NB4 (cell line): ENCODE results near the gene HK3.

ENCODE experiments used
- DNase-seq: peaks from one replicate; pipeline ENCODE4 v3.0.0; 2010; ENCODE audit warnings: low read depth
- H3K4me3 ChIP-seq: one replicate; pipeline ENCODE4 v1.5.1; 2011; ENCODE audit warnings: mild to moderate bottlenecking, low read depth, low read length, moderate library complexity
- CTCF ChIP-seq: IDR thresholded peaks from one replicate; pipeline ENCODE4 v1.5.1; 2012; ENCODE audit warnings: low read depth, low read length
- MAX ChIP-seq: IDR thresholded peaks from 2 replicates; pipeline ENCODE4 v1.6.1; 2011; ENCODE audit warnings: low read depth, low read length
- MYC ChIP-seq: IDR thresholded peaks from 2 replicates; pipeline ENCODE4 v1.6.1; 2011; ENCODE audit warnings: low read depth, low read length
- POLR2A ChIP-seq: IDR thresholded peaks from 2 replicates; pipeline ENCODE4 v1.6.1; 2011; ENCODE audit warnings: mild to moderate bottlenecking; ENCODE audit not compliant: insufficient read length; ENCODE audit errors: extremely low read depth

The HK3 gene

GRCh38 chr5:176869501-176870109 lies 29.5 kb downstream of the HK3 start:
- H3K4me3 ChIP-seq = no peak overlapping the region
- no peak for DNase-seq
- no peak for TF ChIP-seq MYC
- TF ChIP-seq POLR2A = no peak
- no peak for TF ChIP-seq MAX
- no peak for TF ChIP-seq CTCF

DNA sequence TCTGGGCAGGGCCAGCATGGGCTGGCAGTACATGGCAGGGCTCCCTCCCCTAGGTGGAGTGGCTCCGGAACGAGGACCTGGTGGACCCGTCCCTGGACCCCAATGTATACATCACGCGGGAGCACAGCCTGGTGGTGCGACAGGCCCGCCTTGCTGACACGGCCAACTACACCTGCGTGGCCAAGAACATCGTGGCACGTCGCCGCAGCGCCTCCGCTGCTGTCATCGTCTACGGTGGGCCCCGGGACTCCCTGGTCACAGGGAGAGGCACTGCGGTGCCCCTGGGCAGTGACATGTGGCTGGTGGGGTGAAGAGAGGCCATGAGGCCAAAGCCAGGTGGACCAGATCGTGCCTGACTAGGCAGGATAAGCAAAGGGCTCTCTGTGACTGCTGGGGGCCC lies 30.4 kb downstream of the HK3 start:
- DNase-seq = no peak
- TF ChIP-seq CTCF (no peak), MAX (no peak), MYC (no peak), POLR2A (no peak)
- H3K4me3 ChIP-seq = no peak overlapping the region

GRCh38 chr5:176868126-176868525 lies 31.0 kb downstream of the HK3 start:
- H3K4me3 ChIP-seq = no peak overlapping the region
- TF ChIP-seq CTCF = no peak
- TF ChIP-seq POLR2A = no peak
- no peak for TF ChIP-seq MAX
- no peak for TF ChIP-seq MYC
- DNase-seq = no peak

DNA sequence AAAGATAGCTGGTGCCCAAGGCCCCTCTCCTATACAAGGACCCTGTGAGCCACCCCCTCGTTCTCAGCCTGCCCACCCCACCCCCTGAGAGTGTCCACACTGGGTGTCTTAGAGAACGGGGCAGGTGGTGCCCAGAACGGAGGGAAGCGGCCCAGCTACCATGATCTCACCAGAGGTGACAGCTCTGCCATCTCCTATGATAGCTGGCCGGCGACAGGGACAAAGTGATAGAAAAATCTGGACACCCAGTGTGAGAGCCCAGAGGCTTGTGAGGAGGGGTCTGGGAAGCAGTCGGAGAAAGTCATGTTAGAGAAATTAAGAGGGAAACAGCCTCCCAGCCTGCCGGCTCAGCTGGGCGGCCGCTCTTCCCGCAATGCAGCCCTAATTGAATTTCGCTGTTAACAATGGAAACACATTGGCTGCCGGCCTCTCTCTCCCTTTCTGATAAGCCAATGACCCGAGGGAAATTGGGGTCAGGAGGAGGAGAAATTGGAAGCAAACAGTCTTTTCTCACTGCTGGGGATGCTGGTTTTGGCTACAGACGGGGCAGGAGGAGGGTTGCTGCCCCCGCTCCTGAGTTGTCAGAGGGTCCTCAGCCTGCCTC lies 32.3 kb downstream of the HK3 start:
- no peak for DNase-seq
- H3K4me3 ChIP-seq = no peak overlapping the region
- no peak for TF ChIP-seq CTCF
- no peak for TF ChIP-seq POLR2A
- no peak for TF ChIP-seq MYC
- TF ChIP-seq MAX = no peak

DNA sequence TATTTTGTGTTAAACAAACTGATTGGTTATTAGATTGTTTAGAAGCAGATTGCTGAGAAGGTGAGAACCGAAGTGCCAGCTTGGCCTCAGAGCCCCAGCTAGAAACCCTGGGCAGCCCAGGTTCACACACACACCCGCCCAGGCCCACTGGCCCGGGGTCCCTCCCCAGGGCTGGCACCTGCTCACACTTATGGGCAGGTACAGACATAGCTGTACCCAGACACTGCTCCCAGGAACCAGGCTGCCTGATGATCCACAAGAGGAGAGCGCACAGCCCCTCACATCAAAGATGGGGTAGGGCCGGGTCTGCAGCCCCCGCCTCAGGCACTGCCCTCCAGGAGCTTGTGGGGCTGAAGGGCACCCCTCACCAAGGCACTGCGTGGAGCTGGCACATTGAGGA lies 33.2 kb downstream of the HK3 start:
- no peak for DNase-seq
- no peak overlapping the region for H3K4me3 ChIP-seq
- TF ChIP-seq CTCF (no peak), MYC (no peak), POLR2A (no peak), MAX (no peak)

DNA sequence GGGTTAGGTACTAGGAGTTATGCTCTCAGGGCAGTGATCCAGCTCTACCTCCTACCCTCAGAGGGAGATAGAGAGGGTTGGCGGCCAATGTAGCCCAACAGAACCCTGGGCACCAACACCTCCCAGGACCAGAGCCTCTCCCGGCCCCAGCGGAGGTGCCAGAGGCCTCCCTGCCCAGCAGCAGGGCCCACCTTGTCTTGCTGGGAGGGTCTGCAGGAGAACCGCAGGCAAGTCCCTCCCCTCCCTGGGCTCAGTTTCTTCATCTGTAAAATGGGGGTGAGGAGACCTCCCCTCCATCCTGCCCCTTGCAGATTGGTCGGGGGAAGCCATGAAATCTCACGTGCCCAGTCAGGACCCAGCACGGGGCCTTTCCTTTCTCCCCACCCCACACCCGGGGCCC lies 34.4 kb downstream of the HK3 start:
- H3K4me3 ChIP-seq = no peak overlapping the region
- DNase-seq = no peak

More for the DNA sequence above, 34.4 kb downstream of the HK3 start:
- TF ChIP-seq MYC (no peak), MAX (no peak), CTCF (no peak), POLR2A (no peak)
